Measurements from ENCODE around the gene ZNF415.

- TF ChIP-seq CTCF (optimal IDR thresholded peaks at IDR 0.05 in 1 of 3, IDR thresholded peaks at IDR 0.05 in 1 of 3, conservative IDR thresholded peaks at IDR 0.05 in 1 of 3; ENCODE audit: extremely low read depth in 1 of 3, insufficient read depth in 2 of 3, low read length in 3 of 3) (no peak), EZH2 (IDR thresholded peaks at IDR 0.05; ENCODE audit: low read length) (no peak)
These were observed 29.2 kb downstream of the ZNF415 start, which contains the start of gene ZNF160 for GRCh38 chr19:53103234-53104203.
